Measurements from ENCODE around the gene RRP1B. TPM values are rescaled to one million over a fixed set of nuclear protein-coding genes. Genes with fewer than 3 reads are reported as not detected.

RRP1B gene
- total and polyA plus RNA-seq, 2 of the 13 experiments (the other 11 are each of a cell fraction or from before 2014, with no cell fraction given): 16.3 to 46.2 TPM

- TF ChIP-seq, protein P1, sequence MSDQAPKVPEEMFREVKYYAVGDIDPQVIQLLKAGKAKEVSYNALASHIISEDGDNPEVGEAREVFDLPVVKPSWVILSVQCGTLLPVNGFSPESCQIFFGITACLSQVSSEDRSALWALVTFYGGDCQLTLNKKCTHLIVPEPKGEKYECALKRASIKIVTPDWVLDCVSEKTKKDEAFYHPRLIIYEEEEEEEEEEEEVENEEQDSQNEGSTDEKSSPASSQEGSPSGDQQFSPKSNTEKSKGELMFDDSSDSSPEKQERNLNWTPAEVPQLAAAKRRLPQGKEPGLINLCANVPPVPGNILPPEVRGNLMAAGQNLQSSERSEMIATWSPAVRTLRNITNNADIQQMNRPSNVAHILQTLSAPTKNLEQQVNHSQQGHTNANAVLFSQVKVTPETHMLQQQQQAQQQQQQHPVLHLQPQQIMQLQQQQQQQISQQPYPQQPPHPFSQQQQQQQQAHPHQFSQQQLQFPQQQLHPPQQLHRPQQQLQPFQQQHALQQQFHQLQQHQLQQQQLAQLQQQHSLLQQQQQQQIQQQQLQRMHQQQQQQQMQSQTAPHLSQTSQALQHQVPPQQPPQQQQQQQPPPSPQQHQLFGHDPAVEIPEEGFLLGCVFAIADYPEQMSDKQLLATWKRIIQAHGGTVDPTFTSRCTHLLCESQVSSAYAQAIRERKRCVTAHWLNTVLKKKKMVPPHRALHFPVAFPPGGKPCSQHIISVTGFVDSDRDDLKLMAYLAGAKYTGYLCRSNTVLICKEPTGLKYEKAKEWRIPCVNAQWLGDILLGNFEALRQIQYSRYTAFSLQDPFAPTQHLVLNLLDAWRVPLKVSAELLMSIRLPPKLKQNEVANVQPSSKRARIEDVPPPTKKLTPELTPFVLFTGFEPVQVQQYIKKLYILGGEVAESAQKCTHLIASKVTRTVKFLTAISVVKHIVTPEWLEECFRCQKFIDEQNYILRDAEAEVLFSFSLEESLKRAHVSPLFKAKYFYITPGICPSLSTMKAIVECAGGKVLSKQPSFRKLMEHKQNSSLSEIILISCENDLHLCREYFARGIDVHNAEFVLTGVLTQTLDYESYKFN (CRISPR knock-in tag; conservative IDR thresholded peaks at IDR 0.05): peak; percentile 88
- TF ChIP-seq, protein P2, sequence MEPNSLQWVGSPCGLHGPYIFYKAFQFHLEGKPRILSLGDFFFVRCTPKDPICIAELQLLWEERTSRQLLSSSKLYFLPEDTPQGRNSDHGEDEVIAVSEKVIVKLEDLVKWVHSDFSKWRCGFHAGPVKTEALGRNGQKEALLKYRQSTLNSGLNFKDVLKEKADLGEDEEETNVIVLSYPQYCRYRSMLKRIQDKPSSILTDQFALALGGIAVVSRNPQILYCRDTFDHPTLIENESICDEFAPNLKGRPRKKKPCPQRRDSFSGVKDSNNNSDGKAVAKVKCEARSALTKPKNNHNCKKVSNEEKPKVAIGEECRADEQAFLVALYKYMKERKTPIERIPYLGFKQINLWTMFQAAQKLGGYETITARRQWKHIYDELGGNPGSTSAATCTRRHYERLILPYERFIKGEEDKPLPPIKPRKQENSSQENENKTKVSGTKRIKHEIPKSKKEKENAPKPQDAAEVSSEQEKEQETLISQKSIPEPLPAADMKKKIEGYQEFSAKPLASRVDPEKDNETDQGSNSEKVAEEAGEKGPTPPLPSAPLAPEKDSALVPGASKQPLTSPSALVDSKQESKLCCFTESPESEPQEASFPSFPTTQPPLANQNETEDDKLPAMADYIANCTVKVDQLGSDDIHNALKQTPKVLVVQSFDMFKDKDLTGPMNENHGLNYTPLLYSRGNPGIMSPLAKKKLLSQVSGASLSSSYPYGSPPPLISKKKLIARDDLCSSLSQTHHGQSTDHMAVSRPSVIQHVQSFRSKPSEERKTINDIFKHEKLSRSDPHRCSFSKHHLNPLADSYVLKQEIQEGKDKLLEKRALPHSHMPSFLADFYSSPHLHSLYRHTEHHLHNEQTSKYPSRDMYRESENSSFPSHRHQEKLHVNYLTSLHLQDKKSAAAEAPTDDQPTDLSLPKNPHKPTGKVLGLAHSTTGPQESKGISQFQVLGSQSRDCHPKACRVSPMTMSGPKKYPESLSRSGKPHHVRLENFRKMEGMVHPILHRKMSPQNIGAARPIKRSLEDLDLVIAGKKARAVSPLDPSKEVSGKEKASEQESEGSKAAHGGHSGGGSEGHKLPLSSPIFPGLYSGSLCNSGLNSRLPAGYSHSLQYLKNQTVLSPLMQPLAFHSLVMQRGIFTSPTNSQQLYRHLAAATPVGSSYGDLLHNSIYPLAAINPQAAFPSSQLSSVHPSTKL (CRISPR knock-in tag; IDR thresholded peaks at IDR 0.05): peak; percentile 48
- TF ChIP-seq SALL1 (CRISPR knock-in tag; IDR thresholded peaks at IDR 0.05) (peak; percentile 80), MEF2D (CRISPR knock-in tag; IDR thresholded peaks at IDR 0.05) (peak; percentile 50; the same call in 1 of the 2 replicates), ZFP91 (CRISPR knock-in tag; IDR thresholded peaks at IDR 0.05; ENCODE audit: borderline replicate concordance) (peak; percentile 50; the same call in 1 of the 2 replicates), HDAC6 (IDR thresholded peaks at IDR 0.05; ENCODE audit: low read depth, low read length) (no peak), ZNF770 (CRISPR knock-in tag; IDR thresholded peaks at IDR 0.05) (peak; percentile 49; the same call in 1 of the 2 replicates), KDM2A (CRISPR knock-in tag; IDR thresholded peaks at IDR 0.05; ENCODE audit: borderline replicate concordance, low read depth) (0 out of 2 replicates have a peak, but pooled peaks have one; percentile 18), ZNF609 (CRISPR knock-in tag; IDR thresholded peaks at IDR 0.05; ENCODE audit: borderline replicate concordance) (peak; percentile 34; the same call in 1 of the 2 replicates)
- TF ChIP-seq, protein P3, sequence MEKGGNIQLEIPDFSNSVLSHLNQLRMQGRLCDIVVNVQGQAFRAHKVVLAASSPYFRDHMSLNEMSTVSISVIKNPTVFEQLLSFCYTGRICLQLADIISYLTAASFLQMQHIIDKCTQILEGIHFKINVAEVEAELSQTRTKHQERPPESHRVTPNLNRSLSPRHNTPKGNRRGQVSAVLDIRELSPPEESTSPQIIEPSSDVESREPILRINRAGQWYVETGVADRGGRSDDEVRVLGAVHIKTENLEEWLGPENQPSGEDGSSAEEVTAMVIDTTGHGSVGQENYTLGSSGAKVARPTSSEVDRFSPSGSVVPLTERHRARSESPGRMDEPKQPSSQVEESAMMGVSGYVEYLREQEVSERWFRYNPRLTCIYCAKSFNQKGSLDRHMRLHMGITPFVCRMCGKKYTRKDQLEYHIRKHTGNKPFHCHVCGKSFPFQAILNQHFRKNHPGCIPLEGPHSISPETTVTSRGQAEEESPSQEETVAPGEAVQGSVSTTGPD (CRISPR knock-in tag; IDR thresholded peaks at IDR 0.05): no peak
These were observed 72.1 kb downstream of the RRP1B start (continued) for GRCh38 chr21:43731476-43731875.
